Lower leg skin (tissue), 3 donors: Measurements from ENCODE around the gene FBXO45.

Source experiments
- POLR2A ChIP-seq, 2 donors: fragments of 450-650 bp; IDR thresholded peaks; one replicate each; pipeline ENCODE4 v1.6.1; 2016 to 2017; ENCODE audit warnings: antibody characterized with exemption in 2 of 2, mild to moderate bottlenecking in 1 of 2, moderate library complexity in 1 of 2
- TF ChIP-seq, protein P1 (sequence below), 3 donors: fragments of 450-650 bp; IDR thresholded peaks; one replicate each; pipeline ENCODE4 v1.5.1; 2016; ENCODE audit warnings: antibody characterized with exemption in 3 of 3, mild to moderate bottlenecking in 3 of 3, moderate library complexity in 2 of 3

DNA sequence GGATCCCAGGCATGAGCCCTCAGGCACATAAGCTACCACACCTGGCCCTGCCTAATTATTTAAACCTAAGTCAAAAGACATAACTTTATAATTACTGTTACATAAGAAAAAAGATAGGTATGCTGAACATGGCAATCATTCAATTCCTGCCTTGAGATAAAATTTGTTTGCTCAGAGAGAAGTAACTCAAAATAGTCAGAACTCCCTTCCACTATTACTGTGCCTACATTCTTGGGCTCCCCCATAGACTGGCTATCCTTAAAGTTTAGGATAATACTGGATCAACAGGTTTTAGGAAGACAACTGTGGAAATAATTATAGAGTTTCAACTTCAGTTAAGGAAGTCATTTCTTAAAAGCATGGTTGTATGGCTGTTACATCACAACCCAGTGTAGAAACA lies 10.0 kb upstream of the FBXO45 start:
- TF ChIP-seq, protein P1, sequence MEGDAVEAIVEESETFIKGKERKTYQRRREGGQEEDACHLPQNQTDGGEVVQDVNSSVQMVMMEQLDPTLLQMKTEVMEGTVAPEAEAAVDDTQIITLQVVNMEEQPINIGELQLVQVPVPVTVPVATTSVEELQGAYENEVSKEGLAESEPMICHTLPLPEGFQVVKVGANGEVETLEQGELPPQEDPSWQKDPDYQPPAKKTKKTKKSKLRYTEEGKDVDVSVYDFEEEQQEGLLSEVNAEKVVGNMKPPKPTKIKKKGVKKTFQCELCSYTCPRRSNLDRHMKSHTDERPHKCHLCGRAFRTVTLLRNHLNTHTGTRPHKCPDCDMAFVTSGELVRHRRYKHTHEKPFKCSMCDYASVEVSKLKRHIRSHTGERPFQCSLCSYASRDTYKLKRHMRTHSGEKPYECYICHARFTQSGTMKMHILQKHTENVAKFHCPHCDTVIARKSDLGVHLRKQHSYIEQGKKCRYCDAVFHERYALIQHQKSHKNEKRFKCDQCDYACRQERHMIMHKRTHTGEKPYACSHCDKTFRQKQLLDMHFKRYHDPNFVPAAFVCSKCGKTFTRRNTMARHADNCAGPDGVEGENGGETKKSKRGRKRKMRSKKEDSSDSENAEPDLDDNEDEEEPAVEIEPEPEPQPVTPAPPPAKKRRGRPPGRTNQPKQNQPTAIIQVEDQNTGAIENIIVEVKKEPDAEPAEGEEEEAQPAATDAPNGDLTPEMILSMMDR (IDR thresholded peaks at IDR 0.05): no peak
- TF ChIP-seq POLR2A (IDR thresholded peaks at IDR 0.05): no peak
